ENCODE results near the gene ARIH2.
A peak's percentile ranks its signal among the peaks of the same experiment; 100 is the strongest.

Gene ARIH2

DNA sequence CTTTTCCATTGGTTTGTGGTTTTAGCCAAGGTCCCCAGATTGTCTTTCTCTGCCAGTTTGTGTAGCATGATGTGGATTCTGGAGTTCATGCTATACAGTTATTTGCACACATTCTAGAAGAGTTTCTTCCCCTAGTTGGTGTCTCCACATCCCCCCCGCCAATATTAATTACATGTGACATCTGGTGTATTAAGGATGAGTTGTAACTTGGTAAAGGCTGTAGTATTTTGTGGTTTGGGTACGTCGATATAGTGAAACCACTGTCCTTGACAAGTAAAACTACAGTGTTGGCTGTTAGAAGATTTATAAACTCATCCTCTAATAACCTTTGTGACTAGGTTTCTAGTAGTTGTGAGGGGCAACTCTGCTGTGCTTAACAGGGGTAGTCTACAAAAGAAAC, 47.7 kb downstream of the ARIH2 start:
- DNase-seq = no peak
- intact Hi-C loops (cut with DNase I) = no loop called here

DNA sequence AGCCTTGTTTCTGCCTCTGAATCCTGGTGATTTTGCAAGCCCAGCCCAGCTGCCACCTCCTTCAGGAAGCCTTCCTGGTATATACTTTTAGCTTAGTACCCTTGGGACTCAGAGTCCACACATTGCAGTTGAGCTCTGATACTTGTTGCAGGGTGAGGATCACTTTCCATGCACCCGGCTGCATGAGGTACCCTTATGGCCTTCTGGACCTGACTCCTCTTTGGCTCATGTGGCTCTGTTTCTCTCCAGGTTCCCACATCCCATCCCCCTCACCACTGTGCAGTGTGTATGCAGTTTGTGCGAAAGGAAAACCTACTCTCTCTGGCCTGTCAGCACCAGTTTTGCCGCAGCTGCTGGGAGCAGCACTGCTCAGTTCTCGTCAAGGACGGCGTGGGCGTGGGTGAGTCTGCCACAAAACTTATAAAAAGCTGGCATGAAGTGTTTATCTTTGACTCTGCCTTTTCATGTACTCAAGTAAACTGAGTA, 48.3 kb downstream of the ARIH2 start:
- DNase-seq = peak in 8 of 10 donors; percentile 51 to 94 (median 79)
- intact Hi-C loops (cut with DNase I) = no loop called here

DNA sequence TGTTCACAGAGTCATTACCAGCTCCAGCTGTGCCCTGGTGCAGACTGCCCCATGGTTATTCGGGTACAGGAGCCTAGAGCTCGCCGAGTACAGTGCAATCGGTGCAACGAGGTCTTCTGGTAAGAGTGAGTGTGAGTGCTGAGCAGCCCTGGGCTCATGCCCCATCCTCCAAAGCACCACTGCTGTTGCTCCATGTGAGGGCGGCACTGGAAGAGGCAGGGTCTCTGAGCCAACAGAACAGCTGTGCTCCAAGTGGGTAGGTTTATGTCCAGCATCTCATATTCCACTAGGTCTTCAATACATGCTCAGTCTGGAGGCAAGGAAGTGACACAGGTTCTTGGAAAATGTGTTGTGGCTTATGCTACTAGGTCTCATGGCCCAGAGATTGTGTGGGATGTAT, 51.9 kb downstream of the ARIH2 start:
- intact Hi-C loops (cut with DNase I) = no loop called here
- DNase-seq = no peak

- no peak for DNase-seq
- intact Hi-C loops (cut with DNase I) = no loop called here
Measured at GRCh38 chr3:48974076-48974864, 55.6 kb downstream of the ARIH2 start.

DNA sequence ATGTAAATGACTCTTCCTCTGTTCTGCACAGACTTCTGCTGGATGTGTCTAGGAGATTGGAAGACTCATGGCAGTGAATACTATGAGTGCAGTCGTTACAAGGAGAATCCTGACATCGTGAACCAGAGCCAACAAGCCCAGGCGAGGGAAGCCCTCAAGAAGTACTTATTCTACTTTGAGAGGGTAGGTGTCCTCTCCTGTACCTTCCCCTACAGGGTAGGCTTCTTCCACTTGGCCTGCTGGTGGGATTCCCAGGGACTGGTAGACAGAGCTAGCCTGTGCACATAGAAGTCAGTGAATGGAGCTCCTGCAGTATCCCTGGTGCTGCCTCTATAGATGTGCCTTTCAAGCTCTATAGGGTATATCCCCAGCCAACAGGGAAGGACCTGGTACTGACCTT, 60.8 kb downstream of the ARIH2 start:
- no peak for DNase-seq
- intact Hi-C loops (cut with DNase I) = no loop called here

DNA sequence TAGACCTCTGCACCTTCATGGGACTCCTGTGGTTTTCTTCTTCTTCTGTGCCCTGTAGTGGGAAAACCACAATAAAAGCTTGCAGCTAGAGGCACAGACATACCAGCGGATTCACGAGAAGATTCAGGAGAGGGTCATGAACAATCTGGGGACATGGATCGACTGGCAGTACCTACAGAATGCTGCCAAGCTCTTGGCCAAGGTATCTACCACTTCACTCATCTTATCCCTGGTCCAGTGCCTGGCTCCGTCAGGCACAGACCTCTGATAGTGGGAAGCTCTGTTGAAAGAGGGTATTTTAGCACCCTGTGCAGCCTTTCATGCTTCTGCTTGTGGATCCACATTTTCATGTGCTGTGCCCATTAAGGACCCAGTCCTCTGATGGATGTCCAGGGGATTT, 61.7 kb downstream of the ARIH2 start:
- peak in 1 of 10 donors; percentile 2 for DNase-seq
- intact Hi-C loops (cut with DNase I) = no loop called here

DNA sequence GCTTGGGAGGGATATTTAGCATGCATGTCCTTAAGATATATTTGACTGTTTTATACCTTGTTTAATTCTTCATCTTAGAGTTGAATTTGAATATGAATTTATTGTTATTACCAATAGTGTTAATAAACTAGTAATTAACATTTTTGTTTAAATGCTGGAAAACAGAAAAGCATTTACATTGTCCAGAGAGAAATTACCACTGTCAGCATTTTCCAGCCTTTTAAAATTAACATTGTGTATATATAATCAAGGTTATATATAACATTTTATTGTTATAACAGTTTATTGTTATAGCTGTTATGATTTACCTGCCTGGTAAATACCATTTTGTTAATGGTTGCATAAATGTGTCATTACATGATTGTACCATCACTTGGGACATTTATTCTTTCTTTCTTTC, 63.4 kb downstream of the ARIH2 start:
- intact Hi-C loops (cut with DNase I) = no loop called here
- DNase-seq = no peak

- peak in 1 of 10 donors; percentile 57 for DNase-seq
- intact Hi-C loops (cut with DNase I) = no loop called here
Measured at GRCh38 chr3:48982686-48983085, 64.0 kb downstream of the ARIH2 start.

- intact Hi-C loops (cut with DNase I) = no loop called here
- peak in 2 of 10 donors; percentile 35 to 40 for DNase-seq
Measured at GRCh38 chr3:48983096-48983495, 64.5 kb downstream of the ARIH2 start.

DNA sequence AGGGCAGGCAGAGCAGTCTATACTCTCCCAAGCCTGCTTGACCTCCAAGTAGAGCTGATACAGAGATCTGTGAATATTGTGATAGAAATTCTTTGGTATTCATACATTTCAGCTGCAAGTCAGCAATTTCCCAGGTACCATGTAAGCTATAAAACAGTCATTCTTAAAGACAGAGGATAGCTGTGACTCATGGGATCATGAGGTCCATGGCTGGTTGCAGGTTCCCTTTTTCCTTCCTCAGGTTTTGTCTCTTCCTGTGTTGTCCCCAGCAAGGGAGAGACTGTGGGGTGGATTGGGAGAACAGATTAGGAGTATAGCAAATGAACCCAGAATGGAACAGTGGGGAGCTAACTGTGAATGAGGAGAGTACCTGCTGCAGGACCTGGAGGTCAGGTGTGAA, 66.0 kb downstream of the ARIH2 start:
- intact Hi-C loops (cut with DNase I) = no loop called here

DNA sequence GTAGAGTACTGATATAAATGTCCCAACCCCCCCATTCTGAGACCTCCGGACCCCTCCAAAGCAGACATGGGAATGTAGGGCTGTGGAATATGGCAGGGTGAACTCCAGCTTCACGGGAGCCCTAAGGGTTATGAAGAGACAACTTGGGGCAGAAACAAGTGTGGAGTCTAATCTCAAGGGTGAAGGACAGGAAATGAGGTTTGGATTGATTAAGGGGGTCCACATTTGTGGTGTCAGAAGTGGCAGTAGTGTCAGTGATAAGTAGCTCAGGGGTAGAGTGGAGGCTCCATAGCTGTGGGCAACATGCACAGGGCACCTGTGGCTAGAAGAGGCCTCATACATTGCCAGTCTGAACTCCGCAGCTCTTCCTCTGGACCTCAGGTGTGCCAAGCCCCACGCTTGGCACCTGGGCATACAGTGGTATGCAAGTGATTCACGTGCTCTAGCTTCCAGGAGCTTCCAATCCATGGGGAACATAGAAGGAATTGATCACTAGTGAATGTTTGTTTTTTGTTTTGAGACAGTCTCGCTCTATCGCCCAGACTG, 67.3 kb downstream of the ARIH2 start:
- DNase-seq = no peak
- intact Hi-C loops (cut with DNase I) = no loop called here

More for the DNA sequence above, 66.0 kb downstream of the ARIH2 start:
- DNase-seq = no peak

DNA sequence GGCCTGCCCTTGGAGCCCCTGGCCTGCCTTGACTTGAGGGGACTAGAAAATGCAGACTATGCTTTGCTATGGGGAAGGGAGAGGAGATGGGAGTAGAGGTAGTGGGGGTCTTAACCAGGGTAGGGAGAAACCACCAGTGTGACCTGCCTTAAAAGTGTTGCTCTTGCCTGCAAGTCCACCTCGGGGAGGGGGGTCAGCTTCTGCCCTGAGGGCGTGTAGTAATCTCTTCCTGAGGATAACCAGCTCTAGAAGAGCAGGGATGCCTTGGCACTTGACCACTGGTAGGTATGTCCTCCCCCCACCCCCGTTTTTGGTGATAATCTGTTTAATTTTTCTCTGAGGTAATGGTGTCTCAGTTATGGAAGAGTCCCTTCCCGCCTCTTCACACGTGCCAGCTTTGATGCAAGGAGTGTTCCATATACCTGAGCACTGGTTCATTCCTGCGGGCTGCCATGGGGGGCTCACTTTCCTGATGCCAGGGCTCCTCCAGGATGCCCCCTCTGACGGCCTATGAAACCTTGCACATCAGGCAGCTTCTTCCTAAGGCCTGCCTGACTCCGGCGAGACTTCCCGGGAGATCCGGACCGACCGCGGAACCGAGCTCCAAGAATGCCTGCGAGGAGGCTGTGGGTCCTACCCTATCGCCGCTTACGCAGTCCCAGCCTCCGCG, 70.6 kb downstream of the ARIH2 start:
- intact Hi-C loops (cut with DNase I) = no loop called here
- peak in 2 of 10 donors; percentile 41 to 66 for DNase-seq

- DNase-seq = peak; percentile 75 to 99 (median 90)
- intact Hi-C loops (cut with DNase I) = loop anchor here (2.0 kb wide), 2 partner anchors 17 to 71 kb away; partner anchors contain the start of genes ARIH2 and WDR6
Measured at GRCh38 chr3:48989796-48990635, 71.4 kb downstream of the ARIH2 start, which contains the start of gene P4HTM. Gene P4HTM (plus strand): TSS chr3:48990241. CDS start chr3:48990257, 16 bp downstream.

DNA sequence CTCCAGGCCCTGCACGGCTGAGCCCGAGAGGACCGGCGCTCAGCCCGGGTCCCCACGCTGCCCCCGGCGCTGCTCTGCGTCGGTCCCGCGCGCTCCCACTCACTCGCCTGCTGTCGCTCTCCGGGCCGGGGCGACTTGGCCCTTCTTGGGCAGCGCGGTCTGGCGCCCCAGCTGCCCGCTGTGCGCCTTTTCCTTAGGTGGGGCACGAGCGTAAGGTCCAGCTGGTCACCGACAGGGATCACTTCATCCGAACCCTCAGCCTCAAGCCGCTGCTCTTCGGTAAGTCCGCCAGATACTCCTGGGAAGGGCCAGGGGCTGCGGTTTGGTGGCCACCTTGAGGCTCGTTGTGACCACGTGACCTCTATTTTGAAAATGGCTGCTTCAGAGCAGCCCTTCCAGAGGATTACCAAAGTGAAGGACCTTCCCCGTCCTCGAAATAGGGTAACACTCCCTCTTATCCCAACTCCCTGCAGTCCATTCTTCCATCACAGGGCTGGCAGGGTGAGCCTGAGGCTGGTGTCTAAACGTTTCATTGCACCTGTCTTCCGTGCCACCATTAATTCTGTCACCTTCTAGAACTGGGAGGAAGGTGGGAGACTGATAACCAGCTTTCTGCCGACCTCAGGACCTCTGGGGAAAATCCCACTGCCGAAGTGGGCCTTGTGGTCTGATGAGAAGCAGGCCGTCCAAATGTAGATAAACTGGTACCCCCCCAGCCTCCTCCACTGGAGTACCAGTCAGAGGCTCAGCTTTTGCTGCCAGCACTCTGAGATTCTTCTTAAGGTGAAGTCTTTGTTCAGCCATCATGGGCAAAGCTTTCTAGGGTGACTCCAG, 72.2 kb downstream of the ARIH2 start:
- peak in 5 of 10 donors; percentile 30 to 90 (median 68) for DNase-seq
- intact Hi-C loops (cut with DNase I) = loop anchor here (2.0 kb wide), 2 partner anchors 16 to 72 kb away; partner anchors contain the start of genes ARIH2 and WDR6

DNA sequence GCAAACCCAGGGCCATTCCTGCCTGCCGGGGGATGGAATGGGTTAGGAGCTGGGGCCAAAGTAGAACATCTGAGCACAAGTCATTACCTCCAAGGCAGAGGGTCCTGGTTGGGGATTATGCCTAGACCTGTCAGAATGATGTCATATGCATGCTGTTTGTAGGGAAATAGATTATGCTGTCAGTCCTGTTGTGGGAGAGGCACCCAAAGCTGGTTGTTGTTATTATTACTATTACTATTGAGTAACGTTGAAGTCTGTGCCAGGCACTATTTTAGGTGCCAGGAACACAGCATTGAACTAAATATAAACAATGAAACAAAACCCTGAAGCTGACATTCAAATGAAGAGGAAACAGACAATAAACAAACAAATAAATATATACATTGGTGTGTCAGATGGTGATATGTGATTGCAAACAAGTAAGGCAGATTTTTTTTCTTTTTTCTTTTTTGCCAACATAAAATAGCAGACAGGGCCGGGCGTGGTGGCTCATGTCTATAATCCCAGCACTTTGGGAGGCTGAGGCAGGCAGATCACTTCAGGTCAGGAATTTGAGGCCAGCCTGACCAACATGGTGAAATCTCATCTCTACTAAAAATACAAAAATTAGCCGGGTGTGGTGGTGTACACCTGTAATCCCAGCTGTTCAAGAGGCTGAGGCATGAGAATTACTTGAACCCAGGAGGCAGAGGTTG, 73.4 kb downstream of the ARIH2 start:
- intact Hi-C loops (cut with DNase I) = loop anchor here (2.0 kb wide), 2 partner anchors 15 to 73 kb away; partner anchors contain the start of genes ARIH2 and WDR6

DNA sequence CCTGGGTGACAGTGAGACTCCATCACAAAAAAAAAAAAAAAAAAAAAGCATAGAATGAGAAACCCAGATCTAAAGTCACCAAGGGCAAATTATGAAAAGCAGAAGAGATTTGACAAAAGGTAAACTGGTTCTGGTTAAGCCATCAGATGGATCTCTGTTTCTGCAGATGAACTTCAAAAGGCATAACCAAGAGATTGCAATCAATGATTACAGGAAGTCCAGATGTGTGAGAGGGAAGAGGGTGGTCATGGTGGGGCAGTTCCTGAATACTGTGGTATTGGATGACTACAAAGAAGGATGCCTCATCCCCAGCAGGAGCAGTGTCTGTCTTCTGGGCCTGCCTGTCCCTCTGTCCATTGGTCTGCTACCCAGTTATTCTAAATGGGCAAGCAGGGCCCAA, 75.2 kb downstream of the ARIH2 start:
- DNase-seq = no peak
- intact Hi-C loops (cut with DNase I) = no loop called here

More for the DNA sequence above, 73.4 kb downstream of the ARIH2 start:
- DNase-seq = peak in 3 of 10 donors; percentile 50 to 60 (median 56)

- DNase-seq = peak in 2 of 10 donors; percentile 26 to 54
- intact Hi-C loops (cut with DNase I) = no loop called here
Measured at GRCh38 chr3:48996640-48997039, 78.0 kb downstream of the ARIH2 start.

- intact Hi-C loops (cut with DNase I) = no loop called here
Measured at GRCh38 chr3:48997102-48997635, 78.5 kb downstream of the ARIH2 start.

More at GRCh38 chr3:48997102-48997635, 78.5 kb downstream of the ARIH2 start:
- DNase-seq = peak in 2 of 10 donors; percentile 38 to 62

All from posterior cingulate gyrus (tissue), 11 donors.